K562 (cell line): Measurements from ENCODE around the gene MRPL22. TPM values are rescaled to one million over a fixed set of nuclear protein-coding genes. Genes with fewer than 3 reads are reported as not detected.

ENCODE experiments used
- ATAC-seq: fragments of 200-7000 bp; cut with Tn5 transposase; 3 replicates; pipeline ENCODE4 v1.9.1; 2020; ENCODE audit warnings: moderate library complexity
- BruUV-seq: library from RNA; stranded (reverse); fragments of 400-500 nt; replicated peaks from 2 replicates; lab custom pipeline; 2021; lab: Mats Ljungman, UMichigan
- CTCF ChIA-PET: fragments of 300-600 bp; formaldehyde crosslinking; extraction: SDS; loops from one replicate; lab custom pipeline; 2021; ENCODE audit warnings: low intra/inter-chr PET ratio; lab: Yijun Ruan, JAX
- POLR2A ChIA-PET: fragments of 300-600, 350-650 bp; sonication (Branson Sonifier 250); formaldehyde crosslinking; extraction: SDS; loops from one replicate; lab custom pipeline; 2021; ENCODE audit warnings: antibody characterized with exemption, inconsistent platforms; lab: Yijun Ruan, JAX
- DNase-seq, 4 experiments: peaks; one replicate each; pipeline versions ENCODE4 v3.0.0 to v3.0.0-alpha.2; 2011 to 2018; ENCODE audit warnings: low spot score in 3 of 4, mixed read lengths in 3 of 4; ENCODE audit errors: extremely low read depth in 1 of 4
- FAIRE-seq: peaks from 2 replicates; lab custom pipeline; 2011; peaks lifted over from hg19 to GRCh38; lab: Jason Lieb, UNC
- H2AFZ ChIP-seq: 2 replicates; pipeline ENCODE4 v1.6.0; 2011; ENCODE audit warnings: low read depth, low read length, control low read depth, inconsistent platforms
- H3K27ac ChIP-seq: fragments of 200-600 bp; 3 replicates; pipeline ENCODE4 v1.8.0; 2011; ENCODE audit warnings: low read depth, mild to moderate bottlenecking, control low read depth, inconsistent platforms, low read length, moderate library complexity, mixed read lengths; ENCODE audit errors: extremely low read depth
- H3K27me3 ChIP-seq, 2 experiments: fragments of 300-600 bp in 1 of 2; 2 replicates in 1 of 2; 3 replicates in 1 of 2; pipeline versions ENCODE4 v1.6.0 to v1.8.0; 2011; ENCODE audit warnings: inconsistent platforms in 2 of 2, low read length in 2 of 2, mild to moderate bottlenecking in 1 of 2, mixed read lengths in 1 of 2, moderate library complexity in 1 of 2; ENCODE audit not compliant: control insufficient read depth in 2 of 2, insufficient read depth in 2 of 2
- H3K36me3 ChIP-seq: fragments of 300-600 bp; 3 replicates; pipeline ENCODE4 v1.8.0; 2011; ENCODE audit warnings: mild to moderate bottlenecking, low read length, inconsistent platforms; ENCODE audit not compliant: control insufficient read depth, insufficient read depth
- H3K4me1 ChIP-seq, 2 experiments: fragments of 200-600 bp in 1 of 2; replicated peaks in 1 of 2; 2 replicates in 1 of 2; 3 replicates in 1 of 2; pipeline versions ENCODE4 v1.5.1 to v1.8.0; 2011; ENCODE audit warnings: inconsistent platforms in 2 of 2, low read length in 2 of 2, mild to moderate bottlenecking in 1 of 2, mixed read lengths in 1 of 2, moderate library complexity in 1 of 2; ENCODE audit not compliant: control insufficient read depth in 2 of 2, insufficient read depth in 2 of 2
- H3K4me2 ChIP-seq: 2 replicates; pipeline ENCODE4 v1.6.1; 2011; ENCODE audit warnings: low read length, control low read depth, inconsistent platforms, mixed read lengths; ENCODE audit not compliant: insufficient read depth
- H3K4me3 ChIP-seq: fragments of 200-600 bp; sonication (generic), shearing (Covaris generic); 2 replicates; pipeline ENCODE4 v1.5.1; 2016; ENCODE audit warnings: control low read depth, inconsistent platforms
- H3K79me2 ChIP-seq: fragments of 200-600 bp; 3 replicates; pipeline ENCODE4 v1.8.0; 2011; ENCODE audit warnings: low read length, inconsistent platforms; ENCODE audit not compliant: control insufficient read depth, insufficient read depth
- H3K9ac ChIP-seq, 2 experiments: 2 replicates each; pipeline versions ENCODE4 v1.6.0 to v1.6.1; 2011; ENCODE audit warnings: low read depth in 2 of 2, low read length in 2 of 2, control low read depth in 1 of 2, inconsistent platforms in 1 of 2, mild to moderate bottlenecking in 1 of 2, mixed read lengths in 1 of 2; ENCODE audit not compliant: insufficient read depth in 1 of 2
- H3K9me1 ChIP-seq: one replicate; pipeline ENCODE4 v1.6.0; 2011; ENCODE audit warnings: inconsistent platforms, mild to moderate bottlenecking, low read length, moderate library complexity; ENCODE audit not compliant: control insufficient read depth, insufficient read depth
- H3K9me3 ChIP-seq: replicated peaks from 2 replicates; pipeline ENCODE4 v1.5.1; 2011; ENCODE audit warnings: low read depth, low read length, inconsistent platforms; ENCODE audit not compliant: control insufficient read depth, insufficient read depth
- H4K20me1 ChIP-seq: replicated peaks from 2 replicates; pipeline ENCODE4 v1.6.1; 2011; ENCODE audit warnings: low read length, inconsistent platforms, mixed read lengths; ENCODE audit not compliant: control insufficient read depth, insufficient read depth
- ELF4 ChIP-seq: fragments of 450-650 bp; formaldehyde crosslinking; IDR thresholded peaks from 2 replicates; pipeline ENCODE4 v1.4.0; 2022; ENCODE audit warnings: missing genetic modification characterization
- GTF2E2 ChIP-seq: fragments of 200-800 bp; sonication (Bioruptor generic); IDR thresholded peaks from 2 replicates; pipeline ENCODE4 v1.6.1; 2016; ENCODE audit warnings: missing genetic modification characterization, missing compliant biosample characterization
- SAFB2 ChIP-seq: fragments of 200-400 bp; formaldehyde crosslinking; IDR thresholded peaks from 2 replicates; pipeline ENCODE4 v1.6.1; 2018; ENCODE audit warnings: borderline replicate concordance, low read length, low read depth, moderate library complexity; ENCODE audit not compliant: severe bottlenecking
- ZNF239 ChIP-seq: fragments of 250-450 bp; sonication (Bioruptor Pico); IDR thresholded peaks from 2 replicates; pipeline ENCODE4 v1.4.0; 2020; ENCODE audit warnings: mild to moderate bottlenecking
- WGBS: fragments of 100-300 bp; shearing (Covaris generic); methylation state at CpG from one replicate; pipeline ENCODE4 v1.1.6; 2016; ENCODE audit warnings: low coverage, mixed read lengths; ENCODE audit not compliant: insufficient coverage; ENCODE audit errors: missing lambda C conversion rate; 5-methylcytosine and 5-hydroxymethylcytosine counted together
- in situ Hi-C: fragments of 300-500 bp; cut with MboI; formaldehyde crosslinking; loops from 4 replicates; pipeline ENCODE4 v1.15.0; 2018; ENCODE audit warnings: inconsistent platforms, mixed read lengths
- intact Hi-C: fragments of 100-400 bp; cut with micrococcal nuclease; formaldehyde crosslinking; loops from 2 replicates; pipeline ENCODE4 v1.14.2; 2022
- polyA plus RNA-seq, 8 experiments: library from polyadenylated mRNA; depleted of rRNA in 4 of 8; stranded (reverse) in 5 of 8; unstranded in 3 of 8; fragments of >200 nt; fragmentation: Nextera tagmentation in 2 of 8; fragmentation: Illumina TruSeq in 1 of 8; extraction: Ambion mirVana in 2 of 8; extraction: Trizol in 1 of 8; gene quantifications; 2 replicates each; pipeline versions ENCODE4 v1.2.1 to v1.2.3, GENCODE V29; 2011 to 2014; ENCODE audit warnings: inconsistent platforms in 1 of 8, missing spikeins in 1 of 8
- total RNA-seq, 7 experiments: library from RNA; depleted of rRNA in 6 of 7; stranded (reverse); fragments of >200 nt in 6 of 7; fragmentation: Illumina TruSeq in 2 of 7; extraction: Trizol in 2 of 7; gene quantifications; 2 replicates each; pipeline versions ENCODE4 v1.2.1 to v1.2.3, GENCODE V29; 2011 to 2021; ENCODE audit warnings: low replicate concordance in 1 of 7
- TF ChIP-seq, protein P1 (sequence below): fragments of 200-800 bp; sonication (Bioruptor generic); IDR thresholded peaks from 2 replicates; pipeline ENCODE4 v1.6.1; 2017; ENCODE audit warnings: missing genetic modification characterization, missing compliant biosample characterization

MRPL22 gene
- total and polyA plus RNA-seq, 9 of the 15 experiments (the other 6 are each of a cell fraction or from before 2014, with no cell fraction given), result 41.1 to 424 (median 102) TPM

DNA sequence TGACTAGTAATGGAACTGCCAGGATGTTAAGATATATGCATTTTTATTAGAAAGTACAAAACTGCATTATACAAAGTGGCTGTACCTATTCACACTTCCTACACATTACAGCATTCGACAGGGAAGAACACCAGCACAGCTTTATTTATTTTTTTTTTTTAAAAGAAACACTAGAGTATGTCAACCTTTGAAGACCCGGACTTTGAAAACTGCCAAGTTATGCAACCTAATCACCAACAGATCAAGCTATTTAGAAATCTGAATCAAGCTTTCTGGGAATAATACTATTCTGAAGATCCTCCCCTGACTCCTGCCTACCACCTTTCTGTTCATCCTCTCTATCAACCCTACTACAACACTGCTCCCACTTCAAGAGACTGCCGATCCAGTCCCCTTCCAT is 7.3 kb upstream of the MRPL22 start:
- no peaks in the 10 kb centered on the region for H3K9me1 ChIP-seq
- H3K36me3 ChIP-seq, result peaks cover 66% of the 10 kb centered on the region
- no TSS peak for BruUV-seq
- WGBS, result 80% methylated on average over 3 of the region's 3 CpGs
- FAIRE-seq (no peak), ATAC-seq (no peak), DNase-seq (no peak)
- H3K4me3 ChIP-seq, result no peak overlapping the region
- ChIA-PET POLR2A (interaction anchor here (1.0 kb wide), 1 partner anchor 26 kb away, joined by 3 read pairs; no protein-coding TSS in a partner anchor), CTCF (no interaction called here)
- H3K4me1 ChIP-seq, result peaks cover 2 to 11% of the 10 kb centered on the region in 2 experiments; a peak in 4 of 5 replicates
- in situ Hi-C loops, result no loop called here
- H3K27me3 ChIP-seq, result no peaks in the 10 kb centered on the region
- no peak overlapping the region for H3K27ac ChIP-seq
- H3K9me3 ChIP-seq, result no peaks in the 10 kb centered on the region
- intact Hi-C loops, result no loop called here
- no peak overlapping the region for H2AFZ ChIP-seq
- H3K4me2 ChIP-seq, result no peak overlapping the region
- no peak overlapping the region for H3K9ac ChIP-seq
- H3K79me2 ChIP-seq, result peaks cover 38% of the 10 kb centered on the region
- no peak for TF ChIP-seq GTF2E2 (tag)
- no peak for TF ChIP-seq ELF4 (CRISPR knock-in tag)
- TF ChIP-seq, protein P1, sequence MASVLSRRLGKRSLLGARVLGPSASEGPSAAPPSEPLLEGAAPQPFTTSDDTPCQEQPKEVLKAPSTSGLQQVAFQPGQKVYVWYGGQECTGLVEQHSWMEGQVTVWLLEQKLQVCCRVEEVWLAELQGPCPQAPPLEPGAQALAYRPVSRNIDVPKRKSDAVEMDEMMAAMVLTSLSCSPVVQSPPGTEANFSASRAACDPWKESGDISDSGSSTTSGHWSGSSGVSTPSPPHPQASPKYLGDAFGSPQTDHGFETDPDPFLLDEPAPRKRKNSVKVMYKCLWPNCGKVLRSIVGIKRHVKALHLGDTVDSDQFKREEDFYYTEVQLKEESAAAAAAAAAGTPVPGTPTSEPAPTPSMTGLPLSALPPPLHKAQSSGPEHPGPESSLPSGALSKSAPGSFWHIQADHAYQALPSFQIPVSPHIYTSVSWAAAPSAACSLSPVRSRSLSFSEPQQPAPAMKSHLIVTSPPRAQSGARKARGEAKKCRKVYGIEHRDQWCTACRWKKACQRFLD (CRISPR knock-in tag), result no peak
- no peak for TF ChIP-seq ZNF239
- TF ChIP-seq SAFB2, result no peak
- H4K20me1 ChIP-seq, result no peaks in the 10 kb centered on the region
